HFFc6 (cell line): ENCODE data around the gene TBATA. TPM values are rescaled to one million over a fixed set of nuclear protein-coding genes. Genes with fewer than 3 reads are reported as not detected.

Source experiments
- DNase-seq: peaks from one replicate; pipeline ENCODE4 v3.0.0-alpha.2; 2018
- H3K27ac Mint-ChIP-seq: 2 replicates; pipeline ENCODE4 v1.8.0; 2020; ENCODE audit warnings: mild to moderate bottlenecking, mixed read lengths
- H3K27me3 Mint-ChIP-seq: 2 replicates; pipeline ENCODE4 v1.8.0; 2021; ENCODE audit warnings: mild to moderate bottlenecking, moderate library complexity, mixed read lengths; ENCODE audit not compliant: insufficient read depth
- H3K36me3 Mint-ChIP-seq: 2 replicates; pipeline ENCODE4 v1.8.0; 2021; ENCODE audit warnings: low read depth, mixed read lengths
- H3K4me1 Mint-ChIP-seq: 2 replicates; pipeline ENCODE4 v1.8.0; 2020; ENCODE audit warnings: low read depth, mixed read lengths
- H3K4me3 Mint-ChIP-seq: 2 replicates; pipeline ENCODE4 v1.8.0; 2020; ENCODE audit warnings: mild to moderate bottlenecking, moderate library complexity, mixed read lengths
- H3K9me3 Mint-ChIP-seq: 2 replicates; pipeline ENCODE4 v1.8.0; 2020; ENCODE audit warnings: mild to moderate bottlenecking, mixed read lengths
- total RNA-seq, 6 experiments: library from RNA; stranded (reverse); fragmentation: NEBNext Ultra II Directional; extraction: Animal tissue kit (Norgen Biotek cat#: 25700); gene quantifications; 2 replicates in 1 of 6; 3 replicates in 5 of 6; pipeline ENCODE4 v1.2.3, GENCODE V29; 2021
- TF ChIP-seq, protein P1 (sequence below): fragments of 200-600 bp; sonication (generic); IDR thresholded peaks from 2 replicates; pipeline ENCODE4 v1.5.0; 2021; ENCODE audit warnings: antibody characterized with exemption, mild to moderate bottlenecking

Gene TBATA
- total RNA-seq, 6 experiments from 2014 or later, result not detected

DNA sequence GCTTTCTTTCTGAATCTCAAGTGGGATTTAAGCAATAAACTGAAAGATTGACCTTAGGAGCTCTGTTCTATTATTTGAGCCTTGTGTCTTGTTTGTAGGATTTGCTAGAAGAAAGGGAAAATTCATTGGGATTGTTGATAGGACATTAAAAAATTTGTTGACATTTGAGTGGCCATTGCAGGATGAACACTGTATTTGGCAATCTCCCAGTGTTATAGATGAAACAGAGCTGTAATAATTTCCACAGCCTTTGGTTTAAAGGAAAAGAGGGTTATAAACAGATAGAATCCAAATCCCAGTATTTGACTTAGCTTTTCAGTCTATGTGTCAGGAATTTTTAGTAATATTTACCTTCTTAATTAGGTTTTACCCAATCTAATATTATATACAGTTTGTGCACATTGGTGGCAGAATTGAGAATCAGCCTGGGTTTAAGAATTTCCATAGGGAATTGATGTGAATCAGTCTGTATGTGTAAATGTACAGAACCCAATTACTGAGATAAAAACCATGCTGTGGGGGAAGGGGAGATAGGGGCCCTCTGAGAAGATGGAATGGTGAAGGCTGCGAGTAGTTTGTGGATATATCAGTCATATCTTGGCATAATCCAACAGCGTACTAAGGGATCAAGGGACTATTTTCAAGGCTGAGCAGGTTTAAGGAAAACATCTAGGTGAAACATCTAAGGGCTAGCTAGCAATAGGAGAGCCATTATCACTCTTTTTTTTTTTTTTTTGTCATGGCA is 37.1 kb upstream of the TBATA start:
- Mint-ChIP-seq H3K4me1 (peaks cover 45% of the 10 kb centered on the region), H3K4me3 (no peak overlapping the region), H3K27ac (no peak overlapping the region), H3K27me3 (no peaks in the 10 kb centered on the region), H3K36me3 (peaks cover 15% of the 10 kb centered on the region), H3K9me3 (no peaks in the 10 kb centered on the region)
- no peak for DNase-seq
- TF ChIP-seq, protein P1, sequence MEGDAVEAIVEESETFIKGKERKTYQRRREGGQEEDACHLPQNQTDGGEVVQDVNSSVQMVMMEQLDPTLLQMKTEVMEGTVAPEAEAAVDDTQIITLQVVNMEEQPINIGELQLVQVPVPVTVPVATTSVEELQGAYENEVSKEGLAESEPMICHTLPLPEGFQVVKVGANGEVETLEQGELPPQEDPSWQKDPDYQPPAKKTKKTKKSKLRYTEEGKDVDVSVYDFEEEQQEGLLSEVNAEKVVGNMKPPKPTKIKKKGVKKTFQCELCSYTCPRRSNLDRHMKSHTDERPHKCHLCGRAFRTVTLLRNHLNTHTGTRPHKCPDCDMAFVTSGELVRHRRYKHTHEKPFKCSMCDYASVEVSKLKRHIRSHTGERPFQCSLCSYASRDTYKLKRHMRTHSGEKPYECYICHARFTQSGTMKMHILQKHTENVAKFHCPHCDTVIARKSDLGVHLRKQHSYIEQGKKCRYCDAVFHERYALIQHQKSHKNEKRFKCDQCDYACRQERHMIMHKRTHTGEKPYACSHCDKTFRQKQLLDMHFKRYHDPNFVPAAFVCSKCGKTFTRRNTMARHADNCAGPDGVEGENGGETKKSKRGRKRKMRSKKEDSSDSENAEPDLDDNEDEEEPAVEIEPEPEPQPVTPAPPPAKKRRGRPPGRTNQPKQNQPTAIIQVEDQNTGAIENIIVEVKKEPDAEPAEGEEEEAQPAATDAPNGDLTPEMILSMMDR, result no peak

DNA sequence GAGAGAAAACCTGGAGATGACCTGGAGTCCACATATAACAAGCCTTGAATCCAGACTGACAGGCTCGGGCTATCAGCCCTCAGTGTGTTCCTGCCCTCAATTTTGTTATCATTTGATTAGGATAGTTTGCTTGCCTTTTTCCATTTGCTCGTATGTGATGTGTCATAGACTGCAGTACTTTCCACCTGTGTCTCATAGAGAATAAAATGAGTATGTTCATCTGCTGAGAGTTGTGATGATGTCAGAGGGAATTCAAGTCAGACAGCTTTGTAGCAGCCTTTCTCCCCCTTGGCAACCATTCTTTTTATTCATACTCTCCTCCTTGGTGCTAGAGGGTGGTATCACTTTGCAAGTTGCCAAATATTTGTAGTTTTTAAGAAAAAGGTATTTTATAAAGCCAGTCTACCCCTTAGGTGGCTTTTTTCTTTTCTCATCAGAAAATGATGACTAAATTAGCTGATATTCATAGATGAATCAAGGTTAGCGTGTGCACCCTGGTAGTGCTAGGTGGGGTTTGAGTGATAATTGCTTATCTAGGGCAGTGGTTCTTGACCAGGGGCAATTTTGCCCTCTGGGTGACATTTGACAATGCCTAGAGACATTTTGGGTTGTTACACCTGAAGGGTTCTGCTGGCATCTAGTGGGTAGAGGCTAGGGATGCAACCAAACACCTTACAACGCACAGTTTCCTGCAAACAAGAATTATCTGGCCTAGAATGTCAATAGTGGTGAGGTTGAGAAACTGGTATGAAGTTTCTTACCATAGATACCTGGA is 36.0 kb upstream of the TBATA start:
- no peak for DNase-seq
- TF ChIP-seq, protein P1, result no peak
- Mint-ChIP-seq H3K27ac (no peak overlapping the region; the same call in none of the 2 replicates), H3K9me3 (no peaks in the 10 kb centered on the region), H3K4me1 (peaks cover 34% of the 10 kb centered on the region), H3K27me3 (no peaks in the 10 kb centered on the region), H3K4me3 (no peak overlapping the region), H3K36me3 (peaks cover 15% of the 10 kb centered on the region)

DNA sequence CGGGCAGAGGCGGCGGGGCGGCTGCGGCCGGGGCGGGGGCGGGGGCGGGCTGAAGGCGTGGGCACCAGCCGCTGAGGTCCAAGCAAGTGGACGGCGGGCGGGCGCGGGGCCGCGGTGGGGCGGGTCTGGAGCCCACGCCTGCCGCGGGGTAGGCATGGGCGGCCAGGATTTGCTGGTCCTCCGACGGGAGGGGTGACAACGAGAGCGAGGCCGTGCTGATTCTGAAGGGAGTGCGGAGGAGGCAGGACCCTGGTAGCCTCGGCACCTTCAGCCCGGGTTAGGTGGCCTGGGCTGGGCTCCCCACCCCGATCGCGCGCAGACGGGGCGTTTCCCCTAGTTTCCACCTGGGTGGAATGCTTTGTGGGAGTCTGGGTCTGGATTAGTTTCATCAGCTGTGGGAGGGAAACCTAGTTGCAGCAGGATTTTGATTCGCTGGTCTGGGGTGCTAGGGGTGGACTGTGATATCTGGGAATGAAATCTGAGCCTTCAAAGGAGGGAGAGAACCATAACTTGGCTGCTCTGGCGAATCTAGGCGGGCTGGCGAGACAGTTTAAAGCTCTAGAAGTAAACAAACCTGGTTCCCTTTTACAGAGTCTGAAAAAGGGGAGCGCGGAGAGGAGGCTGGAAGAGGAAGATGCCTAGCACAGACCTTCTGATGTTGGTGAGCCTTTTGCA is 31.2 kb upstream of the TBATA start:
- peak; percentile 82 for DNase-seq
- H3K27ac Mint-ChIP-seq, result peak overlapping the region; percentile 91
- TF ChIP-seq, protein P1, result no peak
- H3K27me3 Mint-ChIP-seq, result peaks cover 5% of the 10 kb centered on the region
- H3K36me3 Mint-ChIP-seq, result peaks cover 10% of the 10 kb centered on the region
- H3K9me3 Mint-ChIP-seq, result no peaks in the 10 kb centered on the region
- H3K4me1 Mint-ChIP-seq, result peaks cover 17% of the 10 kb centered on the region
- H3K4me3 Mint-ChIP-seq, result peak overlapping the region; percentile 97

DNA sequence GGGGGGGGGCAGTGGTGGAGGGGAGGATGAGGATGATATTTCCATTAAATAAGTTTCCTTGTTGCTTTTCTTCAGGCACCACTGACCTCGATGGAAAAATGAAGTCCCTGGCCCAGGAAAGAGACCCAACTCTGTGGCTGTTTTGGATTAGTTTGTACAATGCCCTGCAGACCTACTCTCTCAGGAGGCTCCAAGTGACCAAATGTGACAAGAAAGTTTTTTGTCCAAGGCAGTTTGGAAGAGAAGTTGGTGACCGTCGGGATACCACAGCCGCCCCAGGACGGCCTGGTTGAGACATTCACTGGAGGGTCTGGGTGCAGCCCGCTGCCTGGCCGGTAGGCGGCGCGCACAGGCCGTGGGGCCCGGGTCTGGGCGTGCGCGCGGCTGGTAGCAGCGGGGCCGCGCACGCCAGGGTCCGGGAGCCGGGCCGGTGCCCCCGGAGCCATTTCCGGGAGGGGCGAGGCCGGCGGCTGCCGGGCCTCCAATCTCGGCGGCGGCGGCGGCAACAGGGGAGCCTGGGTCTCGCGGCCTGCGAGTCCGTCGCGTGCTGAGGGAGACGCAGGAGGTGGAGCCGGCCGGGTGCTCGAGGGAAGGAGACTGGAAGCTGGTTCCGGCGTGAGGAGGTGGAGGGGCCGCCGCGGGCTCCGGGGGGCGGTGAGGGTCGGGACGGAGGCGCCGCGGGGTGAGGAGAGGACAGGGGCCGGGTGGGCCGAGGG is 30.5 kb upstream of the TBATA start, which contains the start of gene SGPL1:
TSS of gene SGPL1 (plus strand) at position 445 of the 716 bp plus-strand sequence. CDS start 906 bp downstream, outside the sequence.
- Mint-ChIP-seq H3K4me3 (peak within 1 kb of the TSS; percentile 97), H3K27me3 (peaks cover 5% of the 10 kb centered on the region), H3K4me1 (peaks cover 17% of the 10 kb centered on the region), H3K36me3 (peaks cover 5% of the 10 kb centered on the region), H3K9me3 (no peaks in the 10 kb centered on the region), H3K27ac (peak within 1 kb of the TSS; percentile 91)
- peak; percentile 70 for DNase-seq
- TF ChIP-seq, protein P1, result peak; percentile 98

DNA sequence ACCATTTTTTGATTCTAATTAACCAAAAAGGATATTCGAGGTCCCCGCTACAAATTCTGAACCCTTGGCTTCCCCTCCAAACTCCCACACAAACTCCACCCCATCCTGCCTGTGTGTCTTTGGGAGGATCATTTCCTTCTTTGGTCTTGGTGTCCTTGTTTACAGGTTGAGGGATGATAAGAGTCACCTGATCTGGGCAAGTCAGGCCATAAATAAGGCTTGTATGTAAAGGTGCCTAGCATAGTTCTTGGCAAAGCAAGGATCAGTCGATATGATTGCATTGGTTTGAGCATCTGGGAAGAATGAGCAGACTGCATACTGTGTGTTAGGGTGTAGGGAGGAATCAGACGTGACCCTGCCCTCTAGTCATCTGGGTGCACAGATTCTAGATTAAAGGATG is 28.9 kb upstream of the TBATA start:
- no peaks in the 10 kb centered on the region for H3K9me3 Mint-ChIP-seq
- H3K4me1 Mint-ChIP-seq, result peaks cover 23% of the 10 kb centered on the region
- TF ChIP-seq, protein P1, result no peak
- H3K36me3 Mint-ChIP-seq, result peaks cover 5% of the 10 kb centered on the region; the same call in 1 of the 2 replicates
- no peak for DNase-seq
- no peak overlapping the region for H3K27ac Mint-ChIP-seq
- H3K4me3 Mint-ChIP-seq, result no peak overlapping the region
- H3K27me3 Mint-ChIP-seq, result peaks cover 5% of the 10 kb centered on the region
